ENCODE results near the gene TMCO6. TPM values are rescaled to one million over a fixed set of nuclear protein-coding genes. Genes with fewer than 3 reads are reported as not detected.
A peak's percentile ranks its signal among the peaks of the same experiment; 100 is the strongest.
"Not testable (repeated sequence)": the region's sequence is repeated elsewhere in the genome, so short reads cannot be mapped to it uniquely, and the experiment has no call there.

TMCO6 gene
- total RNA-seq, 1 donor from 2014 or later: 38.1 TPM

- DNase-seq: no peak
- no peak overlapping the region for H3K4me3 Mint-ChIP-seq
- peaks cover 5% of the 10 kb centered on the region for H3K27me3 Mint-ChIP-seq
- intact Hi-C loops (cut with micrococcal nuclease): no loop called here
- no peaks in the 10 kb centered on the region for H3K9me3 Mint-ChIP-seq
- no peaks in the 10 kb centered on the region for H3K36me3 Mint-ChIP-seq (ENCODE audit: low read depth)
- no peak overlapping the region for H3K27ac Mint-ChIP-seq
- peaks cover 7% of the 10 kb centered on the region for H3K4me1 Mint-ChIP-seq
Observed at GRCh38 chr5:140608722-140609121, 30.5 kb upstream of the TMCO6 start.

- H3K27ac Mint-ChIP-seq: no peak overlapping the region
- peaks cover 7% of the 10 kb centered on the region for H3K4me1 Mint-ChIP-seq
- peaks cover 5% of the 10 kb centered on the region for H3K27me3 Mint-ChIP-seq
- no peaks in the 10 kb centered on the region for H3K36me3 Mint-ChIP-seq (ENCODE audit: low read depth)
- DNase-seq: no peak
- no peak overlapping the region for H3K4me3 Mint-ChIP-seq
- no peaks in the 10 kb centered on the region for H3K9me3 Mint-ChIP-seq
- intact Hi-C loops (cut with micrococcal nuclease): no loop called here
Observed at GRCh38 chr5:140609126-140609525, 30.1 kb upstream of the TMCO6 start.

GRCh38 chr5:140611020-140611521 lies 28.2 kb upstream of the TMCO6 start:
- H3K9me3 Mint-ChIP-seq: no peaks in the 10 kb centered on the region
- H3K27me3 Mint-ChIP-seq: peaks cover 3% of the 10 kb centered on the region
- H3K36me3 Mint-ChIP-seq (ENCODE audit: low read depth): no peaks in the 10 kb centered on the region
- no peak overlapping the region for H3K4me3 Mint-ChIP-seq
- H3K27ac Mint-ChIP-seq: no peak overlapping the region
- intact Hi-C loops (cut with micrococcal nuclease): no loop called here
- DNase-seq: no peak
- H3K4me1 Mint-ChIP-seq: peaks cover 7% of the 10 kb centered on the region

GRCh38 chr5:140622301-140622700 lies 16.9 kb upstream of the TMCO6 start:
- Mint-ChIP-seq H3K4me3 (no peak overlapping the region), H3K27ac (no peak overlapping the region), H3K9me3 (no peaks in the 10 kb centered on the region), H3K36me3 (ENCODE audit: low read depth) (no peaks in the 10 kb centered on the region), H3K27me3 (peaks cover 37% of the 10 kb centered on the region), H3K4me1 (no peaks in the 10 kb centered on the region)
- intact Hi-C loops (cut with micrococcal nuclease): no loop called here
- DNase-seq: no peak

GRCh38 chr5:140623061-140623460 lies 16.2 kb upstream of the TMCO6 start:
- intact Hi-C loops (cut with micrococcal nuclease); H3K4me1 Mint-ChIP-seq; H3K36me3 Mint-ChIP-seq (ENCODE audit: low read depth); DNase-seq; H3K9me3 Mint-ChIP-seq; H3K4me3 Mint-ChIP-seq; H3K27ac Mint-ChIP-seq: not testable (repeated sequence)
- peaks cover 33% of the 10 kb centered on the region for H3K27me3 Mint-ChIP-seq

GRCh38 chr5:140624886-140625285 lies 14.4 kb upstream of the TMCO6 start:
- intact Hi-C loops (cut with micrococcal nuclease); H3K27ac Mint-ChIP-seq; H3K4me3 Mint-ChIP-seq; H3K4me1 Mint-ChIP-seq; H3K9me3 Mint-ChIP-seq; H3K36me3 Mint-ChIP-seq (ENCODE audit: low read depth); DNase-seq: not testable (repeated sequence)
- H3K27me3 Mint-ChIP-seq: peaks cover 21% of the 10 kb centered on the region

GRCh38 chr5:140627972-140628371 lies 11.3 kb upstream of the TMCO6 start:
- Mint-ChIP-seq H3K4me1 (peaks cover 10% of the 10 kb centered on the region), H3K9me3 (no peaks in the 10 kb centered on the region), H3K27ac (no peak overlapping the region), H3K4me3 (no peak overlapping the region), H3K36me3 (ENCODE audit: low read depth) (no peaks in the 10 kb centered on the region), H3K27me3 (peaks cover 22% of the 10 kb centered on the region)
- intact Hi-C loops (cut with micrococcal nuclease): no loop called here
- no peak for DNase-seq

- Mint-ChIP-seq H3K27me3 (peaks cover 26% of the 10 kb centered on the region), H3K4me1 (peaks cover 14% of the 10 kb centered on the region), H3K9me3 (no peaks in the 10 kb centered on the region), H3K36me3 (ENCODE audit: low read depth) (no peaks in the 10 kb centered on the region), H3K4me3 (no peak overlapping the region), H3K27ac (no peak overlapping the region)
- DNase-seq: no peak
- intact Hi-C loops (cut with micrococcal nuclease): no loop called here
Observed at GRCh38 chr5:140628711-140629110, 10.5 kb upstream of the TMCO6 start.

- Mint-ChIP-seq H3K4me1 (peaks cover 23% of the 10 kb centered on the region), H3K4me3 (no peak overlapping the region), H3K27ac (no peak overlapping the region), H3K9me3 (no peaks in the 10 kb centered on the region), H3K27me3 (peaks cover 24% of the 10 kb centered on the region), H3K36me3 (ENCODE audit: low read depth) (no peaks in the 10 kb centered on the region)
- no peak for DNase-seq
- intact Hi-C loops (cut with micrococcal nuclease): no loop called here
Observed at GRCh38 chr5:140630292-140631035, 8.8 kb upstream of the TMCO6 start.

- Mint-ChIP-seq H3K9me3 (no peaks in the 10 kb centered on the region), H3K4me3 (no peak overlapping the region), H3K27me3 (peaks cover 22% of the 10 kb centered on the region), H3K36me3 (ENCODE audit: low read depth) (no peaks in the 10 kb centered on the region), H3K27ac (no peak overlapping the region), H3K4me1 (peaks cover 23% of the 10 kb centered on the region)
- intact Hi-C loops (cut with micrococcal nuclease): no loop called here
- no peak for DNase-seq
Observed at GRCh38 chr5:140631036-140631417, 8.2 kb upstream of the TMCO6 start.

GRCh38 chr5:140631831-140632365 lies 7.4 kb upstream of the TMCO6 start:
- H3K4me1 Mint-ChIP-seq: peaks cover 23% of the 10 kb centered on the region

GRCh38 chr5:140632366-140633020 lies 6.8 kb upstream of the TMCO6 start:
- peak overlapping the region; percentile 60 for H3K27ac Mint-ChIP-seq
- intact Hi-C loops (cut with micrococcal nuclease): loop anchor here (1.0 kb wide), 1 partner anchor 68 kb away; the partner anchor contains the start of genes APBB3 and SLC35A4
- no peaks in the 10 kb centered on the region for H3K36me3 Mint-ChIP-seq (ENCODE audit: low read depth)

More at GRCh38 chr5:140631831-140632365, 7.4 kb upstream of the TMCO6 start:
- no peaks in the 10 kb centered on the region for H3K36me3 Mint-ChIP-seq (ENCODE audit: low read depth)
- H3K4me3 Mint-ChIP-seq: peak overlapping the region; percentile 81
- no peak for DNase-seq
- H3K27ac Mint-ChIP-seq: no peak overlapping the region
- intact Hi-C loops (cut with micrococcal nuclease): loop anchor here (1.0 kb wide), 1 partner anchor 68 kb away; the partner anchor contains the start of genes APBB3 and SLC35A4
- peaks cover 21% of the 10 kb centered on the region for H3K27me3 Mint-ChIP-seq
- no peaks in the 10 kb centered on the region for H3K9me3 Mint-ChIP-seq

GRCh38 chr5:140633021-140633471 lies 6.2 kb upstream of the TMCO6 start, which contains the start of gene CD14:
Gene CD14 (minus strand): TSS chr5:140633175. CDS start chr5:140633071, 104 bp downstream.
- H3K4me1 Mint-ChIP-seq: peaks cover 24% of the 10 kb centered on the region
- H3K27ac Mint-ChIP-seq: peak within 1 kb of the TSS; percentile 60
- H3K9me3 Mint-ChIP-seq: no peaks in the 10 kb centered on the region
- no peak for DNase-seq
- intact Hi-C loops (cut with micrococcal nuclease): no loop called here
- H3K36me3 Mint-ChIP-seq (ENCODE audit: low read depth): no peaks in the 10 kb centered on the region
- H3K4me3 Mint-ChIP-seq: peak within 1 kb of the TSS; percentile 81
- peaks cover 18% of the 10 kb centered on the region for H3K27me3 Mint-ChIP-seq

More at GRCh38 chr5:140632366-140633020, 6.8 kb upstream of the TMCO6 start:
- Mint-ChIP-seq H3K4me3 (peak overlapping the region; percentile 81), H3K27me3 (peaks cover 18% of the 10 kb centered on the region), H3K4me1 (peaks cover 23% of the 10 kb centered on the region), H3K9me3 (no peaks in the 10 kb centered on the region)
- DNase-seq: peak; percentile 84

- DNase-seq: no peak
- Mint-ChIP-seq H3K9me3 (no peaks in the 10 kb centered on the region), H3K4me1 (peaks cover 27% of the 10 kb centered on the region), H3K27ac (no peak overlapping the region), H3K36me3 (ENCODE audit: low read depth) (no peaks in the 10 kb centered on the region), H3K27me3 (peaks cover 16% of the 10 kb centered on the region), H3K4me3 (peak overlapping the region; percentile 81)
- intact Hi-C loops (cut with micrococcal nuclease): no loop called here
Observed at GRCh38 chr5:140633501-140633900, 5.8 kb upstream of the TMCO6 start.

Measured in activated CD4-positive, alpha-beta T cell treated with anti-CD3 and anti-CD28 coated beads, Interleukin-2, amount 10 ng/mL, durations not matched to agents 24 days and 14 days (primary cell).